CD4-positive, CD25-positive, alpha-beta regulatory T cell (primary cell): ENCODE results near the gene ADM. TPM values are rescaled to one million over a fixed set of nuclear protein-coding genes. Genes with fewer than 3 reads are reported as not detected.

Experiments
- ATAC-seq, 2 donors: fragments of 150-1000 bp; cut with Tn5 transposase; one replicate each; pipeline ENCODE4 v1.10.0; 2021; ENCODE audit warnings: low read depth in 2 of 2, moderate number of reproducible peaks in 2 of 2, moderate library complexity in 1 of 2
- DNase-seq, 3 donors: peaks; one replicate each; pipeline versions ENCODE4 v3.0.0 to v3.0.0-alpha.2; 2012 to 2022; ENCODE audit warnings: mixed read lengths in 1 of 3
- H3K27ac ChIP-seq: one replicate; pipeline ENCODE4 v1.7.0; 2013; ENCODE audit warnings: mild to moderate bottlenecking, low read length; ENCODE audit not compliant: insufficient read depth, poor library complexity, severe bottlenecking
- H3K27me3 ChIP-seq: one replicate; pipeline ENCODE4 v1.7.0; 2013; ENCODE audit warnings: low read length; ENCODE audit not compliant: control insufficient read depth, insufficient read depth
- H3K36me3 ChIP-seq: one replicate; pipeline ENCODE4 v1.7.0; 2013; ENCODE audit warnings: mild to moderate bottlenecking, low read length, moderate library complexity; ENCODE audit not compliant: control insufficient read depth, insufficient read depth
- H3K4me1 ChIP-seq: 2 replicates; pipeline ENCODE4 v1.7.0; 2013; ENCODE audit warnings: mild to moderate bottlenecking, low read length; ENCODE audit not compliant: insufficient read depth, control insufficient read depth, poor library complexity, severe bottlenecking
- H3K4me3 ChIP-seq: one replicate; pipeline ENCODE4 v1.7.0; 2013; ENCODE audit warnings: low read depth, mild to moderate bottlenecking, low read length, moderate library complexity
- H3K9me3 ChIP-seq, 2 experiments: 1 replicate in 1 of 2; 2 replicates in 1 of 2; pipeline ENCODE4 v1.7.0; 2013; ENCODE audit warnings: low read length in 2 of 2, mild to moderate bottlenecking in 1 of 2, moderate library complexity in 1 of 2; ENCODE audit not compliant: control insufficient read depth in 2 of 2
- H3K27ac Mint-ChIP-seq, 3 donors: one replicate each; pipeline ENCODE4 v1.8.0; 2020 to 2022; ENCODE audit warnings: mild to moderate bottlenecking in 3 of 3, mixed read lengths in 3 of 3, moderate library complexity in 2 of 3
- H3K27me3 Mint-ChIP-seq: one replicate; pipeline ENCODE4 v1.8.0; 2022; ENCODE audit warnings: mild to moderate bottlenecking, mixed read lengths
- H3K36me3 Mint-ChIP-seq: one replicate; pipeline ENCODE4 v1.8.0; 2020; ENCODE audit warnings: mixed read lengths
- H3K4me1 Mint-ChIP-seq, 4 donors: one replicate each; pipeline ENCODE4 v1.8.0; 2020 to 2022; ENCODE audit warnings: mixed read lengths in 4 of 4, mild to moderate bottlenecking in 1 of 4
- H3K4me3 Mint-ChIP-seq, 4 donors: one replicate each; pipeline ENCODE4 v1.8.0; 2020 to 2022; ENCODE audit warnings: mild to moderate bottlenecking in 4 of 4, mixed read lengths in 4 of 4, moderate library complexity in 3 of 4
- H3K9me3 Mint-ChIP-seq, 7 donors: one replicate each; pipeline ENCODE4 v1.8.0; 2020 to 2022; ENCODE audit warnings: mixed read lengths in 7 of 7, mild to moderate bottlenecking in 3 of 7, moderate library complexity in 2 of 7
- polyA plus RNA-seq, 4 donors: library from polyadenylated mRNA; unstranded; fragments of 300-500 nt; fragmentation: Illumina TruSeq; gene quantifications; one replicate each; pipeline ENCODE4 v1.2.3, GENCODE V29; 2021
- total RNA-seq: library from RNA; stranded (reverse); gene quantifications from one replicate; pipeline ENCODE4 v1.2.3, GENCODE V29; 2022

Gene ADM
- total and polyA plus RNA-seq, 5 donors from 2014 or later, result 0.39 TPM; not detected in 4

DNA sequence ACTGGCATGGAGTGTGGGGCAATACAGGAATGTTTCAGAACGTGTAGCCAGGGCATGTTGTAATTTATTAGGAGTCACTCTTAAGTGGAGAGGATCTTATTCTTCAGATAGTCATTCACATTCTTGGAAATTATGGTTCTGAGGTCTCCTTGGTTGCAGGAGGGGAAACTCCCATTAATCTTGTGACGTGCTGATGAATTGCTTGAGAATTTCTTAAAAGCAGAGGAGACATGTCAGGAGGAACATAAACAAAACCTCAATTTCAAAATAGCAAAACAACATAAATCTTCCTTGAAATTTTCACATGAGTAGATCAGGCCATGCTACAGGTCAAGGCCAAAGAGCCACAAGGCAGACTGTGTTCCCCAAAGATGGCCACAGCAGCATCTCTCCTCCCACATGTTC is 50.4 kb downstream of the ADM start:
- Mint-ChIP-seq H3K4me1 (no peaks in the 10 kb centered on the region), H3K36me3 (no peaks in the 10 kb centered on the region), H3K4me3 (no peak overlapping the region), H3K27ac (no peak overlapping the region), H3K27me3 (peaks cover 38% of the 10 kb centered on the region), H3K9me3 (peaks cover 0 to 1% (median 0%) of the 10 kb centered on the region in 7 donors)
- H3K27ac ChIP-seq, result no peak overlapping the region
- no peak overlapping the region for H3K4me3 ChIP-seq
- H3K9me3 ChIP-seq, result peaks cover 0 to 2% of the 10 kb centered on the region in 2 experiments
- no peaks in the 10 kb centered on the region for H3K4me1 ChIP-seq
- peaks cover 15% of the 10 kb centered on the region for H3K27me3 ChIP-seq
- DNase-seq (no peak), ATAC-seq (no peak)
- H3K36me3 ChIP-seq, result no peaks in the 10 kb centered on the region

DNA sequence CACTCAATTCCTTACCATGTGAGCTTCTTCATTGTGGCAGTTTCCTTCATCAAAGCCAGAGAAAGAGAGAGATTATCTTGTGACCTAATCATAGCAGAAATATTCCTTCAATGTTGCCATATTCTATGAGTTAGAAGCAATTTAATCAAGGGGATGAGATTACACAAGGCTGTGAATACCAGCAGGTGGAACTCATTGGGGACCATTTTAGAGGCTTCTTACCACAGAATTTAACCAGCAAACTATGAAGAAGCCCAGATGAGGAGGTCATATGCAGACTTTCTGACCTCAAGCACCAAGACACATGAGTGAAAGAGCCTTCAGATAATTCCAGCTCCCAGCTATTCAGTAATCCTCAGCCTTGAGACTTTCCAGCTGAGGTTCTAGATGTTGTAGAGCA is 51.3 kb downstream of the ADM start:
- Mint-ChIP-seq H3K4me3 (no peak overlapping the region), H3K4me1 (no peaks in the 10 kb centered on the region), H3K9me3 (peaks cover 0 to 3% (median 1%) of the 10 kb centered on the region in 7 donors), H3K27ac (no peak overlapping the region), H3K36me3 (no peaks in the 10 kb centered on the region), H3K27me3 (peaks cover 34% of the 10 kb centered on the region)
- DNase-seq, result no peak
- no peak overlapping the region for H3K27ac ChIP-seq
- peaks cover 0 to 2% of the 10 kb centered on the region in 2 experiments for H3K9me3 ChIP-seq
- ATAC-seq, result no peak
- no peak overlapping the region for H3K4me3 ChIP-seq
- H3K36me3 ChIP-seq, result no peaks in the 10 kb centered on the region
- no peaks in the 10 kb centered on the region for H3K4me1 ChIP-seq
- H3K27me3 ChIP-seq, result peaks cover 13% of the 10 kb centered on the region

Other genes with a start within 250 kb of the ADM start
- 5.5 TPM for gene SBF2, start 10.9 kb upstream of the ADM start, total RNA-seq
- gene SBF2, start 10.9 kb upstream of the ADM start, polyA plus RNA-seq, result 1 to 10 TPM; 1.1 to 2.1 (median 1.7) TPM
- 19.7 TPM for gene AMPD3, start 150.2 kb downstream of the ADM start, total RNA-seq
- 10 to 100 TPM in 1 of 4 donors, 1 to 10 TPM in 3; 6.4 to 11.9 (median 7.3) TPM for gene AMPD3, start 150.2 kb downstream of the ADM start, polyA plus RNA-seq
- gene RNF141, start 236.1 kb downstream of the ADM start, total RNA-seq, result 7.8 TPM
- gene RNF141, start 236.1 kb downstream of the ADM start, polyA plus RNA-seq, result 10 to 100 TPM; 16.8 to 22.5 (median 18.5) TPM